ENCODE results near the gene IGF2BP2.
A peak's percentile ranks its signal among the peaks of the same experiment; 100 is the strongest.

IGF2BP2 gene

GRCh38 chr3:185767002-185767688, 57.7 kb downstream of the IGF2BP2 start:
- Histone ChIP-seq H3K9me3 (no peaks in the 10 kb centered on the region), H3K9ac (no peak overlapping the region), H3K4me3 (no peak overlapping the region), H4K20me1 (no peaks in the 10 kb centered on the region), H3K27me3 (no peaks in the 10 kb centered on the region), H3K4me2 (0 out of 2 replicates have a peak overlapping the region, but pooled peaks have one; percentile 0), H3K36me3 (no peaks in the 10 kb centered on the region), H3K27ac (no peak overlapping the region), H3K4me1 (peaks cover 24% of the 10 kb centered on the region)
- no peak for TF ChIP-seq Cebpa-rat (IDR thresholded peaks at IDR 0.05)

GRCh38 chr3:185766329-185767001, 58.4 kb downstream of the IGF2BP2 start:
- 0 out of 2 replicates have a peak overlapping the region, but pooled peaks have one; percentile 0 for H3K4me2 ChIP-seq
- no peak overlapping the region for H3K4me3 ChIP-seq
- no peak overlapping the region for H3K27ac ChIP-seq
- H3K36me3 ChIP-seq = no peaks in the 10 kb centered on the region
- H3K9me3 ChIP-seq = no peaks in the 10 kb centered on the region
- H3K4me1 ChIP-seq = peaks cover 24% of the 10 kb centered on the region
- no peaks in the 10 kb centered on the region for H3K27me3 ChIP-seq
- TF ChIP-seq Cebpa-rat (IDR thresholded peaks at IDR 0.05) = no peak
- no peak overlapping the region for H3K9ac ChIP-seq
- H4K20me1 ChIP-seq = no peaks in the 10 kb centered on the region

GRCh38 chr3:185764980-185765370, 59.9 kb downstream of the IGF2BP2 start:
- Histone ChIP-seq H4K20me1 (no peaks in the 10 kb centered on the region), H3K4me3 (no peak overlapping the region), H3K4me2 (peak overlapping the region; percentile 73), H3K4me1 (peaks cover 24% of the 10 kb centered on the region), H3K9me3 (no peaks in the 10 kb centered on the region), H3K27me3 (no peaks in the 10 kb centered on the region), H3K9ac (no peak overlapping the region), H3K27ac (no peak overlapping the region), H3K36me3 (no peaks in the 10 kb centered on the region)
- no peak for TF ChIP-seq Cebpa-rat (IDR thresholded peaks at IDR 0.05)

GRCh38 chr3:185764163-185764979, 60.5 kb downstream of the IGF2BP2 start:
- Histone ChIP-seq H3K9ac (no peak overlapping the region), H3K36me3 (no peaks in the 10 kb centered on the region), H3K27me3 (no peaks in the 10 kb centered on the region), H4K20me1 (no peaks in the 10 kb centered on the region), H3K4me3 (no peak overlapping the region), H3K4me1 (peaks cover 24% of the 10 kb centered on the region), H3K4me2 (peak overlapping the region; percentile 73), H3K27ac (no peak overlapping the region), H3K9me3 (no peaks in the 10 kb centered on the region)
- no peak for TF ChIP-seq Cebpa-rat (IDR thresholded peaks at IDR 0.05)

DNA sequence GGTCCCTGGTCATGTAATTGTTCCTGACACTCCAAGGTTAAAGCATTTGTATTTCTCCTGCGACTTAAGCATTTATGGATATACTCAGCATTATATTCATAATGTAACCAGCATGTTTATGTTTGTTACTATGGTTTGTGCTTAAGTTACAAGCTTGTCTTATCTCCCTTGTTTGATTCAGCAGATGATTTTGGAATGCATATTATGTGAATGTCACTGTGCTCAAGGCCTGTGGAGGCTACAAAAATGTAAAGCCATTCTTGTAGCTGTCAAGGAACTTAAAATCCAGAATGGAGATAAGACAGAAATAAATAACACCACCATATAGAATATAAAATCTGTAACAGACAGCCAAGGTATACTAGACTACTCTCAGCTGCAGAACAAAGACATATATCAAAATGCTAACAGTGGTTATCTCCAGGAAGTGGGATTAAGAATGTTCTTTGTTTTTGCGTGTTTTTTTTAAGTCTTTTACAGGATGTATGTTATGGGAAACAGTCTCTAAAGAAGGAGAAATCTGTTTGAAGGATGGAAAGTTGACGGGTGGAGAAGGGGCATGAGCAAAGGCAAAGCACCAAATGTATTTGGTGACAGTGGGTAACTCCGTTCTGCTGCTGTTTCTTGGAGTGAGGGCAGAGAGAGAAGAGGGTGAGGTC, 61.4 kb downstream of the IGF2BP2 start:
- H4K20me1 ChIP-seq = no peaks in the 10 kb centered on the region
- no peak overlapping the region for H3K27ac ChIP-seq
- no peaks in the 10 kb centered on the region for H3K27me3 ChIP-seq
- peaks cover 24% of the 10 kb centered on the region for H3K4me1 ChIP-seq
- TF ChIP-seq Cebpa-rat (IDR thresholded peaks at IDR 0.05) = no peak
- H3K4me2 ChIP-seq = peak overlapping the region; percentile 73
- no peak overlapping the region for H3K9ac ChIP-seq
- no peaks in the 10 kb centered on the region for H3K36me3 ChIP-seq
- H3K4me3 ChIP-seq = no peak overlapping the region
- H3K9me3 ChIP-seq = no peaks in the 10 kb centered on the region

DNA sequence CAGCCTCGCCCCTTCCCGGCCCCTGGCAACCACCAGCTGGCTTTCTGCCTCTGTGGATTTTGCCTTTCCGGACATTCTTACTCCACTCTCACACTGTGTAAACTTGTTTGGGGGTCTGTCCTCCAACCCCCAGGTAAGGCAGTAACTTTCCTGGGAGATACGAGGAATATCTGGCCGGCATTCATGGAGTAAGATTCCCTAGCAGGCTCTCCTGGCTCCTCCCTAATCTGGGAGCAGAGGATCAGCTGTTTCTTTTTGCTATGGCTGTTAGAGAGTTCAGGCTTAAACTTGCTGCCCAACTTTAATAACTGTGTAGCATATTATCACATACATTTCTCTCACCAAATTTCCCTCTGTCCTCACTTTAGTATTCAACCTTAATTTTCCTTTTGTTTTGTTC, 64.3 kb downstream of the IGF2BP2 start:
- no peaks in the 10 kb centered on the region for H4K20me1 ChIP-seq
- no peak overlapping the region for H3K4me3 ChIP-seq
- H3K9me3 ChIP-seq = peaks cover 11% of the 10 kb centered on the region
- H3K4me2 ChIP-seq = no peak overlapping the region; the same call in 1 of the 2 replicates
- H3K9ac ChIP-seq = no peak overlapping the region
- H3K27me3 ChIP-seq = no peaks in the 10 kb centered on the region
- H3K4me1 ChIP-seq = peaks cover 24% of the 10 kb centered on the region
- no peak overlapping the region for H3K27ac ChIP-seq
- peaks cover 9% of the 10 kb centered on the region; the same call in 1 of the 2 replicates for H3K36me3 ChIP-seq
- no peak for TF ChIP-seq Cebpa-rat (IDR thresholded peaks at IDR 0.05)

GRCh38 chr3:185760088-185760487, 64.8 kb downstream of the IGF2BP2 start:
- TF ChIP-seq Cebpa-rat (IDR thresholded peaks at IDR 0.05) = no peak
- peaks cover 13% of the 10 kb centered on the region; the same call in 1 of the 2 replicates for H3K36me3 ChIP-seq
- H3K27me3 ChIP-seq = no peaks in the 10 kb centered on the region
- H3K9me3 ChIP-seq = peaks cover 16% of the 10 kb centered on the region
- no peak overlapping the region for H3K9ac ChIP-seq
- no peak overlapping the region for H3K4me3 ChIP-seq
- no peaks in the 10 kb centered on the region for H4K20me1 ChIP-seq
- H3K27ac ChIP-seq = no peak overlapping the region
- no peak overlapping the region; the same call in 1 of the 2 replicates for H3K4me2 ChIP-seq
- peaks cover 20% of the 10 kb centered on the region for H3K4me1 ChIP-seq

DNA sequence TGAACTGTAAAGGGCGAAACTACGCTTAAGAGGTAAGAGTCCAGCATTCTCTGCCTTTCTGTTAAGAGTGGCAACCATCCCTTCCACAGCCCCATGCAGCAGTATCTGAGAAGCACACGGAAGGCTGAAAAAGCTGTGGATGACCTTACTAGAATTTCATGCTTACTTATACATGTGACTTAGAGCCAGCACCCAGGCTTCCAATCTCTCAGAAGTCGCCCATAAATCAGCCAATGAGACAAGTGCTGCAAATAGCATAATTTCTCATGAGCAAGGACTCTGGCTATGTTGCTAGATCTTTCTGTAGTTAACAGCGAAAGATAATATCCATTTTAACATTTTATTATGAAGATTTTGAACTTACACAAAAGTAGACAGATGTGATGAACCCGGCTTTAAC, 65.3 kb downstream of the IGF2BP2 start:
- Histone ChIP-seq H3K4me3 (no peak overlapping the region), H3K27ac (no peak overlapping the region), H3K4me1 (peaks cover 14% of the 10 kb centered on the region), H3K4me2 (no peak overlapping the region), H3K36me3 (peaks cover 18% of the 10 kb centered on the region; the same call in 1 of the 2 replicates), H3K9ac (no peak overlapping the region), H3K9me3 (peaks cover 22% of the 10 kb centered on the region), H4K20me1 (no peaks in the 10 kb centered on the region), H3K27me3 (no peaks in the 10 kb centered on the region)
- TF ChIP-seq Cebpa-rat (IDR thresholded peaks at IDR 0.05) = no peak

GRCh38 chr3:185758912-185759311, 65.9 kb downstream of the IGF2BP2 start:
- Histone ChIP-seq H3K27me3 (no peaks in the 10 kb centered on the region), H3K36me3 (peaks cover 22% of the 10 kb centered on the region; the same call in 1 of the 2 replicates), H3K9ac (no peak overlapping the region), H3K27ac (no peak overlapping the region), H3K4me2 (no peak overlapping the region), H3K4me1 (peaks cover 8% of the 10 kb centered on the region), H3K4me3 (no peak overlapping the region), H4K20me1 (no peaks in the 10 kb centered on the region), H3K9me3 (peaks cover 28% of the 10 kb centered on the region)
- no peak for TF ChIP-seq Cebpa-rat (IDR thresholded peaks at IDR 0.05)

All from BLaER1 (cell line).